Smooth muscle cell (in vitro differentiated cells): ENCODE measurements around the gene DSG2. TPM values are rescaled to one million over a fixed set of nuclear protein-coding genes. Genes with fewer than 3 reads are reported as not detected.
A peak's percentile ranks its signal among the peaks of the same experiment; 100 is the strongest.

ENCODE experiments used
- DNase-seq: peaks from one replicate; lab custom pipeline; 2025; ENCODE audit not compliant: unreplicated experiment; lab: John Stamatoyannopoulos, UW
- H2AFZ ChIP-seq: fragments of 200-600 bp; sonication (generic); 2 replicates; pipeline ENCODE4 v1.6.0; 2016; ENCODE audit warnings: antibody characterized with exemption, low read depth, mild to moderate bottlenecking
- H3F3A ChIP-seq: fragments of 200-600 bp; sonication (generic); 2 replicates; pipeline ENCODE4 v1.6.0; 2017; ENCODE audit warnings: antibody characterized with exemption, low read depth
- H3K27ac ChIP-seq: fragments of 200-600 bp; sonication (generic); 2 replicates; pipeline ENCODE4 v1.5.1; 2016; ENCODE audit warnings: low read depth, mild to moderate bottlenecking
- H3K27me3 ChIP-seq: fragments of 200-600 bp; sonication (generic); 2 replicates; pipeline ENCODE4 v1.6.1; 2016; ENCODE audit warnings: low read depth, mild to moderate bottlenecking
- H3K36me3 ChIP-seq: fragments of 200-600 bp; sonication (generic); 2 replicates; pipeline ENCODE4 v1.5.1; 2016; ENCODE audit warnings: low read depth
- H3K4me1 ChIP-seq: fragments of 200-600 bp; sonication (generic); 2 replicates; pipeline ENCODE4 v1.5.1; 2016; ENCODE audit warnings: low read depth
- H3K4me2 ChIP-seq: fragments of 200-600 bp; sonication (generic); 2 replicates; pipeline ENCODE4 v1.6.0; 2016; ENCODE audit warnings: mild to moderate bottlenecking
- H3K4me3 ChIP-seq: fragments of 200-600 bp; sonication (generic); 2 replicates; pipeline ENCODE4 v1.5.1; 2016; ENCODE audit warnings: mild to moderate bottlenecking
- H3K79me2 ChIP-seq: fragments of 200-600 bp; sonication (generic); 2 replicates; pipeline ENCODE4 v1.6.0; 2016; ENCODE audit warnings: low read depth, mild to moderate bottlenecking
- H3K9ac ChIP-seq: fragments of 200-600 bp; sonication (generic); 2 replicates; pipeline ENCODE4 v1.6.0; 2016; ENCODE audit warnings: low read depth
- H3K9me3 ChIP-seq: fragments of 200-600 bp; sonication (generic); replicated peaks from 2 replicates; pipeline ENCODE4 v1.5.1; 2016; ENCODE audit warnings: low read depth
- H4K20me1 ChIP-seq: fragments of 200-600 bp; sonication (generic); 2 replicates; pipeline ENCODE4 v1.6.0; 2016; ENCODE audit warnings: low read depth
- WGBS: methylation state at CpG from one replicate; pipeline ENCODE4 v1.1.7; 2016; ENCODE audit warnings: low lambda C conversion rate; 5-methylcytosine and 5-hydroxymethylcytosine counted together
- polyA plus RNA-seq: library from polyadenylated mRNA; unstranded; fragments of >200 nt; fragmentation: Nextera tagmentation; extraction: Ambion mirVana; gene quantifications from 2 replicates; pipeline ENCODE4 v1.2.1, GENCODE V29; 2016
- total RNA-seq: library from RNA; depleted of rRNA; stranded (reverse); fragments of >200 nt; gene quantifications from 2 replicates; pipeline ENCODE4 v1.2.3, GENCODE V29; 2014
- TF ChIP-seq, protein P1 (sequence below): fragments of 200-600 bp; sonication (generic); IDR thresholded peaks from 2 replicates; pipeline ENCODE4 v1.5.1; 2017; ENCODE audit warnings: borderline replicate concordance, mild to moderate bottlenecking, antibody characterized with exemption; ENCODE audit not compliant: insufficient read depth, poor library complexity, severe bottlenecking

Gene DSG2
- total and polyA plus RNA-seq, 2 experiments from 2014 or later: 53.9 to 138 TPM

DNA sequence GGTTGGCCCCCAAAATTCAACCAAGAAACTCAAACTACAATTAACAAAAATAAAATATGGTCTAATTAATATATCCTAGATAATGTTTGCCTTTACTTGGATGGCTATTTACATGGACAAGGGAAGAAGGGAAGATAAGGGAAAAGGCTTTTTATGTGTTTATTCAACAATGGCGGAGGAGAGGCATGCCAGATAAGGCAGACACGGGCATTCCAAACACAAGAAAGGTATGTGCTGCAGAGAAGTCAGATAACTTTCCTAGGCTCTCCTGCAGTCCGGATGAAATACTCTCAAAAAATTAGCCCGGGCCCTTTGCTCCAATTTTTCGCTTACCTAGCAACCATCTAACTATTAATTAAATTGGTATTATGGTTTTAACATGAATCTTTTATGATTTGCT lies 88.6 kb downstream of the DSG2 start:
- no peaks in the 10 kb centered on the region for H3K9me3 ChIP-seq
- no peaks in the 10 kb centered on the region for H4K20me1 ChIP-seq
- no peaks in the 10 kb centered on the region for H3K27me3 ChIP-seq
- H3K4me1 ChIP-seq: peaks cover 5% of the 10 kb centered on the region
- H3K79me2 ChIP-seq: no peaks in the 10 kb centered on the region
- DNase-seq: no peak
- H3K36me3 ChIP-seq: no peaks in the 10 kb centered on the region
- no peak overlapping the region for H3K9ac ChIP-seq
- TF ChIP-seq, protein P1, sequence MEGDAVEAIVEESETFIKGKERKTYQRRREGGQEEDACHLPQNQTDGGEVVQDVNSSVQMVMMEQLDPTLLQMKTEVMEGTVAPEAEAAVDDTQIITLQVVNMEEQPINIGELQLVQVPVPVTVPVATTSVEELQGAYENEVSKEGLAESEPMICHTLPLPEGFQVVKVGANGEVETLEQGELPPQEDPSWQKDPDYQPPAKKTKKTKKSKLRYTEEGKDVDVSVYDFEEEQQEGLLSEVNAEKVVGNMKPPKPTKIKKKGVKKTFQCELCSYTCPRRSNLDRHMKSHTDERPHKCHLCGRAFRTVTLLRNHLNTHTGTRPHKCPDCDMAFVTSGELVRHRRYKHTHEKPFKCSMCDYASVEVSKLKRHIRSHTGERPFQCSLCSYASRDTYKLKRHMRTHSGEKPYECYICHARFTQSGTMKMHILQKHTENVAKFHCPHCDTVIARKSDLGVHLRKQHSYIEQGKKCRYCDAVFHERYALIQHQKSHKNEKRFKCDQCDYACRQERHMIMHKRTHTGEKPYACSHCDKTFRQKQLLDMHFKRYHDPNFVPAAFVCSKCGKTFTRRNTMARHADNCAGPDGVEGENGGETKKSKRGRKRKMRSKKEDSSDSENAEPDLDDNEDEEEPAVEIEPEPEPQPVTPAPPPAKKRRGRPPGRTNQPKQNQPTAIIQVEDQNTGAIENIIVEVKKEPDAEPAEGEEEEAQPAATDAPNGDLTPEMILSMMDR: no peak
- peak overlapping the region; percentile 48 for H3K4me2 ChIP-seq
- no peak overlapping the region for H3K4me3 ChIP-seq
- WGBS: 74% methylated on average over 5 of the region's 5 CpGs
- H3F3A ChIP-seq: peaks cover 8% of the 10 kb centered on the region
- peak overlapping the region; percentile 42 for H3K27ac ChIP-seq
- no peak overlapping the region for H2AFZ ChIP-seq

DNA sequence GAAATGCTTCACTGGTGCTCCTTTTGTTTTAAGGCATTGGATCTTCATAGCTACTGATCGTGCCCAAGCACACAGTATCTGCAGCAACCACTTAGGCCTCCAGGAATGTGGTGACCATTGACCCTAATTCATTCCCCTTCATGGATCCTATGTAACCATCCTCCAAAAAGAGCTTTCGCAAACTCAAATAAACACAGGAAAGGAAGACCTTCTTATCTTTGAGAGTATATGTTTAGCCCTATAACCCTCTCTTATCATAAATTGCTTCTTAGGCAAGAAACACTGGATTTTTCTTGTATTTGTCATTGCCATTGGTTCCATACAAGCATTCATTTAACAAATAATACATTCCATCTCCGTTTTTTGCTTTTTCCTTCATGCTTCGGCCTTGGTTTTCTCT lies 89.6 kb downstream of the DSG2 start:
- peak overlapping the region; percentile 42 for H3K27ac ChIP-seq
- H3F3A ChIP-seq: peaks cover under 1% of the 10 kb centered on the region
- no peak overlapping the region for H3K4me3 ChIP-seq
- H3K27me3 ChIP-seq: no peaks in the 10 kb centered on the region
- peaks cover 5% of the 10 kb centered on the region for H3K4me1 ChIP-seq
- no peak for DNase-seq
- H3K4me2 ChIP-seq: peak overlapping the region; percentile 48
- TF ChIP-seq, protein P1: no peak
- H3K79me2 ChIP-seq: no peaks in the 10 kb centered on the region
- H3K36me3 ChIP-seq: no peaks in the 10 kb centered on the region
- H3K9ac ChIP-seq: no peak overlapping the region
- H4K20me1 ChIP-seq: no peaks in the 10 kb centered on the region
- H3K9me3 ChIP-seq: no peaks in the 10 kb centered on the region
- H2AFZ ChIP-seq: no peak overlapping the region
- whole genome bisulfite sequencing: 23% methylated on average over 4 of the region's 4 CpGs

DNA sequence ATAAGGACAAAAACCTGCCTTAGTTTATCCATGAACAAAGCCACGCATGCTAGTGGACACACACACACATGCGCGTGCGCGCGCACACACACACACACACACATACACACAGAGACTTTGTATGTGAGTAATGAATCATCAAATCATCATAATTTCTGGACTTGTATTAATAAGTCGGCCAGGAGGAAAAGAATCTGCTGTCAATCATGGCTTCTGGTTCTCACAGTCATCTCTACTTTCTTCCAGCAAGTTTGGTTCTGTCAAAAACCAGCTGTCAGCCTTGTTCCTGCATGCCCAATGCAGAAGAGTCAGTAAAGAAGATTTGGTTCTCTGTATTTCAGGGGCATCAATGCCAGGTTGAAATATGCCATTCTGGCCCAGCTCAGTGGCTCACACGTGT lies 92.6 kb downstream of the DSG2 start:
- Histone ChIP-seq H3K36me3 (no peaks in the 10 kb centered on the region), H3K9me3 (no peaks in the 10 kb centered on the region), H3K27me3 (no peaks in the 10 kb centered on the region), H3K4me2 (no peak overlapping the region), H3K4me1 (peaks cover 5% of the 10 kb centered on the region), H2AFZ (no peak overlapping the region), H3F3A (peaks cover 2% of the 10 kb centered on the region), H3K79me2 (no peaks in the 10 kb centered on the region), H4K20me1 (no peaks in the 10 kb centered on the region), H3K4me3 (no peak overlapping the region), H3K27ac (no peak overlapping the region), H3K9ac (no peak overlapping the region)
- TF ChIP-seq, protein P1: no peak
- 89% methylated on average over 8 of the region's 8 CpGs for WGBS
- no peak for DNase-seq

DNA sequence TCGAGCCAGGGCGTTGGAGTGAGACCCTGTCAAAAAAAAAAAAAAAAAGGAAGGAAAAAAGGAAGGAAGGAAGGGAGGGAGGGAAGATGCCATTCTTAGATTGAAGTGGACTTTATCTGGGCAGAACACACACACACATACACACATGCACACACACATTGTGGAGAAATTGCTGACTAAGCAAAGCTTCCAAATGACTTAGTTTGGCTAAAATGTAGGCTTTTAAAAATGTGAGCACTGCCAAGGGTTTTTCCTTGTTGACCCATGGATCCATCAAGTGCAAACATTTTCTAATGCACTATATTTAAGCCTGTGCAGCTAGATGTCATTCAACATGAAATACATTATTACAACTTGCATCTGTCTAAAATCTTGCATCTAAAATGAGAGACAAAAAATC lies 93.1 kb downstream of the DSG2 start:
- Histone ChIP-seq H3K4me3 (peak overlapping the region; percentile 23), H3K4me2 (no peak overlapping the region), H3K36me3 (no peaks in the 10 kb centered on the region), H2AFZ (no peak overlapping the region), H4K20me1 (no peaks in the 10 kb centered on the region), H3F3A (peaks cover 5% of the 10 kb centered on the region), H3K27ac (no peak overlapping the region), H3K4me1 (peaks cover 5% of the 10 kb centered on the region), H3K27me3 (no peaks in the 10 kb centered on the region), H3K79me2 (no peaks in the 10 kb centered on the region), H3K9me3 (no peaks in the 10 kb centered on the region), H3K9ac (no peak overlapping the region)
- DNase-seq: no peak
- 90% methylated on average over 2 of the region's 2 CpGs for WGBS
- TF ChIP-seq, protein P1: no peak
